CD8-positive, alpha-beta memory T cell (primary cell): ENCODE data around the gene MAGI1. TPM values are rescaled to one million over a fixed set of nuclear protein-coding genes. Genes with fewer than 3 reads are reported as not detected.

Source experiments
- CTCF ChIA-PET: fragments of 350-600 bp; sonication (Branson Sonifier 250); formaldehyde crosslinking; loops from one replicate; lab custom pipeline; 2021; ENCODE audit warnings: antibody characterized with exemption; lab: Charles Lee
- POLR2A ChIA-PET: fragments of 350-600 bp; sonication (Branson Sonifier 250); formaldehyde crosslinking; loops from one replicate; lab custom pipeline; 2021; ENCODE audit warnings: antibody characterized with exemption; lab: Charles Lee
- DNase-seq, 5 donors: peaks; one replicate each; pipeline versions ENCODE4 v3.0.0 to v3.0.0-alpha.2; 2020 to 2022; ENCODE audit warnings: mixed read lengths in 1 of 5
- H3K27ac ChIP-seq: one replicate; pipeline ENCODE4 v1.7.0; 2013; ENCODE audit warnings: low read depth, mild to moderate bottlenecking, low read length, moderate library complexity
- H3K27me3 ChIP-seq: 2 replicates; pipeline ENCODE4 v1.7.0; 2013; ENCODE audit warnings: low read length, mild to moderate bottlenecking; ENCODE audit not compliant: insufficient read depth, poor library complexity, severe bottlenecking
- H3K36me3 ChIP-seq: 2 replicates; pipeline ENCODE4 v1.7.0; 2013; ENCODE audit warnings: mild to moderate bottlenecking, low read length, moderate library complexity; ENCODE audit not compliant: insufficient read depth
- H3K4me1 ChIP-seq: 2 replicates; pipeline ENCODE4 v1.7.0; 2013; ENCODE audit warnings: mild to moderate bottlenecking, low read length, moderate library complexity; ENCODE audit not compliant: insufficient read depth
- H3K4me3 ChIP-seq: 2 replicates; pipeline ENCODE4 v1.7.0; 2013; ENCODE audit warnings: mild to moderate bottlenecking, low read length
- H3K9me3 ChIP-seq: 2 replicates; pipeline ENCODE4 v1.7.0; 2013; ENCODE audit warnings: mild to moderate bottlenecking, low read length
- H3K27ac Mint-ChIP-seq, 8 donors: one replicate each; pipeline ENCODE4 v1.8.0; 2020 to 2021; ENCODE audit warnings: mixed read lengths in 8 of 8, mild to moderate bottlenecking in 6 of 8, inconsistent platforms in 3 of 8, moderate library complexity in 3 of 8
- H3K27me3 Mint-ChIP-seq, 2 donors: one replicate each; pipeline ENCODE4 v1.8.0; 2020 to 2021; ENCODE audit warnings: mixed read lengths in 2 of 2, mild to moderate bottlenecking in 1 of 2, moderate library complexity in 1 of 2
- H3K36me3 Mint-ChIP-seq, 3 donors: one replicate each; pipeline ENCODE4 v1.8.0; 2020 to 2021; ENCODE audit warnings: mixed read lengths in 3 of 3, inconsistent platforms in 1 of 3, mild to moderate bottlenecking in 1 of 3
- H3K4me1 Mint-ChIP-seq, 3 donors: one replicate each; pipeline ENCODE4 v1.8.0; 2020 to 2021; ENCODE audit warnings: mixed read lengths in 3 of 3, inconsistent platforms in 1 of 3, mild to moderate bottlenecking in 1 of 3
- H3K4me3 Mint-ChIP-seq, 7 donors: one replicate each; pipeline ENCODE4 v1.8.0; 2020 to 2021; ENCODE audit warnings: mixed read lengths in 7 of 7, mild to moderate bottlenecking in 6 of 7, moderate library complexity in 4 of 7, inconsistent platforms in 2 of 7
- H3K9me3 Mint-ChIP-seq, 5 donors: one replicate each; pipeline ENCODE4 v1.8.0; 2020 to 2022; ENCODE audit warnings: mixed read lengths in 5 of 5, mild to moderate bottlenecking in 3 of 5, moderate library complexity in 2 of 5, inconsistent platforms in 1 of 5
- polyA plus RNA-seq: library from polyadenylated mRNA; unstranded; fragments of 300-500 nt; fragmentation: Illumina TruSeq; gene quantifications from one replicate; pipeline ENCODE4 v1.2.3, GENCODE V29; 2021
- total RNA-seq, 2 experiments: library from RNA; stranded (reverse); gene quantifications; one replicate each; pipeline ENCODE4 v1.2.3, GENCODE V29; 2021

MAGI1 gene
- total and polyA plus RNA-seq, 3 experiments from 2014 or later, result 0.15 to 0.42 TPM; not detected in 1

GRCh38 chr3:65377637-65378036 lies 661.1 kb downstream of the MAGI1 start:
- ChIA-PET POLR2A (no interaction called here), CTCF (no interaction called here)
- no peak overlapping the region for H3K4me3 Mint-ChIP-seq
- no peaks in the 10 kb centered on the region for H3K36me3 ChIP-seq
- H3K9me3 Mint-ChIP-seq, result peaks cover 0 to 6% (median 5%) of the 10 kb centered on the region in 5 donors
- peaks cover 0 to 3% of the 10 kb centered on the region in 2 donors for H3K27me3 Mint-ChIP-seq
- no peak overlapping the region for H3K27ac Mint-ChIP-seq
- no peaks in the 10 kb centered on the region for H3K27me3 ChIP-seq
- H3K4me1 Mint-ChIP-seq, result no peaks in the 10 kb centered on the region
- H3K36me3 Mint-ChIP-seq, result no peaks in the 10 kb centered on the region
- no peak overlapping the region for H3K4me3 ChIP-seq
- no peak for DNase-seq
- no peaks in the 10 kb centered on the region for H3K9me3 ChIP-seq
- no peak overlapping the region for H3K27ac ChIP-seq
- H3K4me1 ChIP-seq, result no peaks in the 10 kb centered on the region

GRCh38 chr3:65376426-65376825 lies 662.3 kb downstream of the MAGI1 start:
- no peaks in the 10 kb centered on the region for H3K27me3 ChIP-seq
- H3K4me3 ChIP-seq, result no peak overlapping the region
- ChIA-PET POLR2A (no interaction called here), CTCF (no interaction called here)
- H3K36me3 ChIP-seq, result no peaks in the 10 kb centered on the region
- no peak for DNase-seq
- no peaks in the 10 kb centered on the region for H3K4me1 Mint-ChIP-seq
- H3K4me3 Mint-ChIP-seq, result no peak overlapping the region
- H3K9me3 Mint-ChIP-seq, result peaks cover 0 to 8% (median 5%) of the 10 kb centered on the region in 5 donors
- no peaks in the 10 kb centered on the region for H3K9me3 ChIP-seq
- H3K27ac Mint-ChIP-seq, result no peak overlapping the region
- H3K27me3 Mint-ChIP-seq, result peaks cover 0 to 3% of the 10 kb centered on the region in 2 donors
- H3K27ac ChIP-seq, result no peak overlapping the region
- no peaks in the 10 kb centered on the region for H3K36me3 Mint-ChIP-seq
- no peaks in the 10 kb centered on the region for H3K4me1 ChIP-seq

GRCh38 chr3:65371053-65371452 lies 667.7 kb downstream of the MAGI1 start:
- no peak for DNase-seq
- Histone ChIP-seq H3K4me1 (no peaks in the 10 kb centered on the region), H3K27me3 (no peaks in the 10 kb centered on the region), H3K36me3 (no peaks in the 10 kb centered on the region), H3K4me3 (no peak overlapping the region), H3K27ac (no peak overlapping the region), H3K9me3 (no peaks in the 10 kb centered on the region)
- ChIA-PET CTCF (no interaction called here), POLR2A (no interaction called here)
- peaks cover 0 to 3% of the 10 kb centered on the region in 2 donors for H3K27me3 Mint-ChIP-seq
- no peaks in the 10 kb centered on the region for H3K36me3 Mint-ChIP-seq
- H3K27ac Mint-ChIP-seq, result no peak overlapping the region
- H3K4me1 Mint-ChIP-seq, result no peaks in the 10 kb centered on the region
- H3K9me3 Mint-ChIP-seq, result peaks cover 0 to 13% (median 4%) of the 10 kb centered on the region in 5 donors
- no peak overlapping the region for H3K4me3 Mint-ChIP-seq

- Mint-ChIP-seq H3K4me1 (no peaks in the 10 kb centered on the region), H3K4me3 (no peak overlapping the region), H3K27me3 (no peaks in the 10 kb centered on the region), H3K9me3 (peaks cover 0 to 13% (median 3%) of the 10 kb centered on the region in 5 donors), H3K36me3 (no peaks in the 10 kb centered on the region), H3K27ac (no peak overlapping the region)
- Histone ChIP-seq H3K27ac (no peak overlapping the region), H3K9me3 (no peaks in the 10 kb centered on the region), H3K27me3 (no peaks in the 10 kb centered on the region), H3K4me1 (no peaks in the 10 kb centered on the region), H3K36me3 (no peaks in the 10 kb centered on the region), H3K4me3 (no peak overlapping the region)
- ChIA-PET POLR2A (no interaction called here), CTCF (no interaction called here)
- DNase-seq, result no peak
Measured at GRCh38 chr3:65368866-65369265, 669.9 kb downstream of the MAGI1 start.

GRCh38 chr3:65362688-65363087 lies 676.0 kb downstream of the MAGI1 start:
- Histone ChIP-seq H3K9me3 (no peaks in the 10 kb centered on the region), H3K4me1 (no peaks in the 10 kb centered on the region), H3K36me3 (no peaks in the 10 kb centered on the region), H3K27me3 (no peaks in the 10 kb centered on the region), H3K27ac (no peak overlapping the region), H3K4me3 (no peak overlapping the region)
- Mint-ChIP-seq H3K27me3 (no peaks in the 10 kb centered on the region), H3K9me3 (peaks cover under 1 to 9% (median 3%) of the 10 kb centered on the region in 5 donors), H3K4me3 (peak overlapping the region in 1 of 7 donors; percentile 3), H3K27ac (peak overlapping the region in 1 of 8 donors; percentile 38), H3K36me3 (no peaks in the 10 kb centered on the region), H3K4me1 (no peaks in the 10 kb centered on the region)
- ChIA-PET CTCF (no interaction called here), POLR2A (no interaction called here)
- no peak for DNase-seq

- Mint-ChIP-seq H3K4me1 (no peaks in the 10 kb centered on the region), H3K36me3 (no peaks in the 10 kb centered on the region), H3K4me3 (no peak overlapping the region)
Measured at GRCh38 chr3:65361448-65361847, 677.3 kb downstream of the MAGI1 start.

GRCh38 chr3:65356331-65357248 lies 682.1 kb downstream of the MAGI1 start:
- Mint-ChIP-seq H3K4me3 (peak overlapping the region in 1 of 7 donors; percentile 81), H3K27ac (no peak overlapping the region), H3K27me3 (peaks cover 5 to 12% of the 10 kb centered on the region in 2 donors), H3K36me3 (no peaks in the 10 kb centered on the region), H3K9me3 (peaks cover 0 to 13% (median 6%) of the 10 kb centered on the region in 5 donors), H3K4me1 (no peaks in the 10 kb centered on the region)
- H3K27me3 ChIP-seq, result no peaks in the 10 kb centered on the region
- H3K9me3 ChIP-seq, result no peaks in the 10 kb centered on the region
- no peak overlapping the region for H3K27ac ChIP-seq
- POLR2A ChIA-PET, result no interaction called here
- CTCF ChIA-PET, result no interaction called here
- H3K4me3 ChIP-seq, result no peak overlapping the region
- DNase-seq, result no peak
- no peaks in the 10 kb centered on the region for H3K4me1 ChIP-seq
- H3K36me3 ChIP-seq, result no peaks in the 10 kb centered on the region

More at GRCh38 chr3:65361448-65361847, 677.3 kb downstream of the MAGI1 start:
- H3K4me3 ChIP-seq, result no peak overlapping the region
- H3K4me1 ChIP-seq, result no peaks in the 10 kb centered on the region
- H3K27ac ChIP-seq, result no peak overlapping the region
- ChIA-PET CTCF (no interaction called here), POLR2A (no interaction called here)
- Mint-ChIP-seq H3K27ac (no peak overlapping the region), H3K27me3 (peaks cover 5% of the 10 kb centered on the region in 2 donors), H3K9me3 (peaks cover 2 to 11% (median 8%) of the 10 kb centered on the region in 5 donors)
- no peaks in the 10 kb centered on the region for H3K27me3 ChIP-seq
- no peaks in the 10 kb centered on the region for H3K9me3 ChIP-seq
- no peaks in the 10 kb centered on the region for H3K36me3 ChIP-seq
- DNase-seq, result no peak

- Histone ChIP-seq H3K27me3 (no peaks in the 10 kb centered on the region), H3K36me3 (no peaks in the 10 kb centered on the region), H3K9me3 (no peaks in the 10 kb centered on the region), H3K4me1 (no peaks in the 10 kb centered on the region), H3K4me3 (no peak overlapping the region), H3K27ac (no peak overlapping the region)
- ChIA-PET CTCF (no interaction called here), POLR2A (no interaction called here)
- Mint-ChIP-seq H3K27me3 (peaks cover 5 to 12% of the 10 kb centered on the region in 2 donors), H3K36me3 (no peaks in the 10 kb centered on the region), H3K27ac (no peak overlapping the region), H3K9me3 (peaks cover 0 to 12% (median 6%) of the 10 kb centered on the region in 5 donors), H3K4me3 (no peak overlapping the region), H3K4me1 (no peaks in the 10 kb centered on the region)
- DNase-seq, result no peak
Measured at GRCh38 chr3:65354880-65355279, 683.8 kb downstream of the MAGI1 start.
